ENCODE results near the gene UGT1A7.

Gene UGT1A7

DNA sequence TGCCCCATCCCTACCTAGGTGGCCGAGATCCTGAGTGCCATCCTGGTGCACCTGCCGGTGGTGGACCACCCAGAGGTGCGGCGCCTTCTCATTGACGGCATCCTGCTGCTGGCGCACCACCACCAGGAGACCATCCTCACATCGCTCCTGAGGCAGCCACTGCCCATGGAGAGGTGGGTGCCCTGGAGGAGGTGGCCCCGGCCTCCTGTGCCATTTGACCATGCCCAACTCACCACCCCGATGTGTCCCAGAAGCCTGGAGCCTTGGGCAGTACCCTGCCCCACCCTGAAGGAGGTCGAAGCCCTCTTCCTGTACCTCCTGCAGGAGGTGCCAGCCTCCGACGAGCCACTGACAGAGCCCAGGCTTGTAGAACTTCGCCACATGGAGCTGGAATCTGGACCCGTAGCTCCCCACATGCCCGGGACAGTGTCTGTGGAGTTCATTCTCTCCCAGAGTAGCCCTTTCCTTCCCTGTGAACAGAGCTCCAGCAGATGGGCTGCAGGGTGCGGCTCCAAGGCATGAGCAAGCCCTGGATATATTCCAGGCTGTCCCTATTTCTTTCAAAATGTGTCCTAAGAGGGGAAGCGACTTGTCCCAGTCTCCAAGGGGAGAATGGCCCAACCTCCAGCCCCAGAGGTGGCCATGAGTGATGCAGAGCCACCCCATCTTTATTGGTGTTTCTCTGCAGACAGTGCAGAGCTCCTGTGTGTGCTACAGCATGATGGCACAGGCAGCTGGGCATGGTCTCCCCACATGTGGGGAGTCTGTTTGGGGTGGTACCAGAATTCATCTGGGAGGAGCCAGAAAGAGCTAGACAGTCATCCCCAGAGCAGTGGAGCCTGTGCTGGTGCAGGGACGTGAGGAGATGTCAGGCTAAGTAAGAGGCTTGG lies 138.4 kb downstream of the UGT1A7 start:
- TF ChIP-seq CTCF (IDR thresholded peaks at IDR 0.05; ENCODE audit: control insufficient read depth, insufficient read depth, low read depth, low read length, missing control alignments): no peak
- no peak for DNase-seq (ENCODE audit: low read depth)
- H3K4me3 ChIP-seq (ENCODE audit: control insufficient read depth, low read depth, low read length): no peak overlapping the region

DNA sequence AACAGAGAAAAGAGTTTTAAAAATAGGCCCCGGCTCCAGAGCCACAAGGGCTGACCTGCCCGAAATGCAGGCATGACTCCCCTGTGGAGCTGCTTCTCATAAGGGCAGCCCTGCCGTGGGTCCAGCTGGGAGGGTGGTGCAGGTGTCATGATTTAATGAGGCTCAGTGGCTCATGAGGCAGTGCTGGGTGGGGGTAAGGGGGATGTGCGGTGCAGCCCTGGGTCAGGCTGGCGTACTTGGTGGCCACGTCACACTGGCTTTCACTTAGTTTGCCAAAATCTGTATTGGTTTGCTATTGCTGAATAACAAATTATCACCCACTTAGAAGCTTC lies 139.0 kb downstream of the UGT1A7 start:
- no peak overlapping the region for H3K4me3 ChIP-seq (ENCODE audit: control insufficient read depth, low read depth, low read length)
- no peak for DNase-seq (ENCODE audit: low read depth)
- TF ChIP-seq CTCF (IDR thresholded peaks at IDR 0.05; ENCODE audit: control insufficient read depth, insufficient read depth, low read depth, low read length, missing control alignments): no peak

- TF ChIP-seq CTCF (IDR thresholded peaks at IDR 0.05; ENCODE audit: control insufficient read depth, insufficient read depth, low read depth, low read length, missing control alignments): no peak
- DNase-seq (ENCODE audit: low read depth): no peak
- H3K4me3 ChIP-seq (ENCODE audit: control insufficient read depth, low read depth, low read length): no peak overlapping the region
Observed at GRCh38 chr2:233821196-233821595, 139.5 kb downstream of the UGT1A7 start.

- no peak for TF ChIP-seq CTCF (IDR thresholded peaks at IDR 0.05; ENCODE audit: control insufficient read depth, insufficient read depth, low read depth, low read length, missing control alignments)
- no peak overlapping the region for H3K4me3 ChIP-seq (ENCODE audit: control insufficient read depth, low read depth, low read length)
- no peak for DNase-seq (ENCODE audit: low read depth)
Observed at GRCh38 chr2:233821709-233822100, 140.0 kb downstream of the UGT1A7 start.

DNA sequence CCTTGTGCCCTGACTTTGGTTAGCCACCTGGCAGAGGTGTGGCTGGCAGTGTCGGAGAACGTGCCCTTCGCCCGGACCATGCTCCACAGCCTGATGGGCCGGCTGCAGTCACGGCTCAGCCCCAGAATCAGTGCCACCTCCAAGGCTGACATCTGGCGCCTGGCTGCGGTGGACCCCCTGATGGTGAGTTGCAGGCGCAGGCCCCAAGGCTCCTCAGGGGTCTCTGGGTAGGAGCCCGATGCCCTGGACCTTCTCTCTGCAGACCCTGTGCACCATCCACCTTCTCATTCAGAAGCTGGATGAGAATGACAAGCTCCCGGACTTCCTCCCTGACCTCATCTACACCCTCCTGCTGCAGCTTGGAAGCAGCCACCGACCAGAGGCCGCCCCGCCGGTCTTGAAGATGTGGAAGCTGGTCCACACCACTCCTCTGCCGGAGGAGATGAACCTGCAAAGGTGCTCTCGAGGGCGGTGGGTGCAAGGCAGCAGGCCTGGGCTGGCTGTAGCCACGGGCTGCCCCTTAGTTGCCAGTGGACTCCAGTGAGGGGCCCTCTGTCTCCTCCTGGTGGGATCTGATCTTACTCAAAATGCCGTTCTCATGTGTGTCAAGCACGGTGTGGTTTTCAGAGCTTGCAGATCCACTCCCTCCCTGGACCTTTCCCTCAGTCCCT lies 140.5 kb downstream of the UGT1A7 start:
- no peak for DNase-seq (ENCODE audit: low read depth)
- H3K4me3 ChIP-seq (ENCODE audit: control insufficient read depth, low read depth, low read length): no peak overlapping the region
- no peak for TF ChIP-seq CTCF (IDR thresholded peaks at IDR 0.05; ENCODE audit: control insufficient read depth, insufficient read depth, low read depth, low read length, missing control alignments)
